Tibial nerve (tissue), 4 donors: ENCODE data around the gene PERCC1. TPM values are rescaled to one million over a fixed set of nuclear protein-coding genes. Genes with fewer than 3 reads are reported as not detected.

Source experiments
- DNase-seq, 2 donors: peaks; one replicate each; pipeline ENCODE4 v3.0.0-alpha.2; 2019; ENCODE audit warnings: low spot score in 2 of 2
- H3K27ac ChIP-seq, 4 donors: fragments of 200-600 bp; sonication (generic) in 3 of 4; one replicate each; pipeline ENCODE4 v1.5.1; 2017 to 2019; ENCODE audit warnings: mild to moderate bottlenecking in 1 of 4
- H3K27me3 ChIP-seq, 2 donors: fragments of 200-600 bp; sonication (generic) in 1 of 2; one replicate each; pipeline versions ENCODE4 v1.5.1 to v1.6.0; 2017 to 2019
- H3K36me3 ChIP-seq, 3 donors: fragments of 200-600 bp; sonication (generic); one replicate each; pipeline ENCODE4 v1.5.1; 2018 to 2019
- H3K4me1 ChIP-seq, 4 donors: fragments of 200-600 bp; sonication (generic) in 3 of 4; one replicate each; pipeline ENCODE4 v1.5.1; 2017 to 2019
- H3K4me3 ChIP-seq, 4 donors: fragments of 200-600 bp; sonication (generic) in 3 of 4; one replicate each; pipeline ENCODE4 v1.5.1; 2017 to 2019; ENCODE audit warnings: mild to moderate bottlenecking in 1 of 4, moderate library complexity in 1 of 4
- H3K9me3 ChIP-seq, 4 donors: fragments of 200-600 bp; sonication (generic) in 3 of 4; one replicate each; pipeline ENCODE4 v1.5.1; 2017 to 2019
- EP300 ChIP-seq, 2 donors: sonication (generic); formaldehyde crosslinking; IDR thresholded peaks; one replicate each; pipeline ENCODE4 v1.6.1; 2017; ENCODE audit warnings: antibody characterized with exemption in 2 of 2, mild to moderate bottlenecking in 1 of 2
- POLR2A ChIP-seq, 2 donors: fragments of 450-650 bp; IDR thresholded peaks; one replicate each; pipeline ENCODE4 v1.6.1; 2017; ENCODE audit warnings: antibody characterized with exemption in 2 of 2, mild to moderate bottlenecking in 2 of 2, moderate library complexity in 2 of 2
- WGBS, 2 donors: methylation state at CpG; one replicate each; pipeline ENCODE4 v1.1.5; 2018; 5-methylcytosine and 5-hydroxymethylcytosine counted together
- total RNA-seq, 4 donors: library from RNA; depleted of rRNA; stranded (reverse); fragments of >200 nt; gene quantifications; one replicate each; pipeline ENCODE4 v1.1.0, GENCODE V29; 2016
- TF ChIP-seq, protein P1 (sequence below), 5 experiments: fragments of 200-600 bp in 3 of 5; fragments of 450-650 bp in 2 of 5; sonication (generic) in 3 of 5; IDR thresholded peaks; one replicate each; pipeline ENCODE4 v1.5.1; 2016 to 2019; ENCODE audit warnings: antibody characterized with exemption in 5 of 5, mild to moderate bottlenecking in 3 of 5, moderate library complexity in 2 of 5

PERCC1 gene
- total RNA-seq, 4 donors from 2014 or later = 1.1 TPM; not detected in 3

DNA sequence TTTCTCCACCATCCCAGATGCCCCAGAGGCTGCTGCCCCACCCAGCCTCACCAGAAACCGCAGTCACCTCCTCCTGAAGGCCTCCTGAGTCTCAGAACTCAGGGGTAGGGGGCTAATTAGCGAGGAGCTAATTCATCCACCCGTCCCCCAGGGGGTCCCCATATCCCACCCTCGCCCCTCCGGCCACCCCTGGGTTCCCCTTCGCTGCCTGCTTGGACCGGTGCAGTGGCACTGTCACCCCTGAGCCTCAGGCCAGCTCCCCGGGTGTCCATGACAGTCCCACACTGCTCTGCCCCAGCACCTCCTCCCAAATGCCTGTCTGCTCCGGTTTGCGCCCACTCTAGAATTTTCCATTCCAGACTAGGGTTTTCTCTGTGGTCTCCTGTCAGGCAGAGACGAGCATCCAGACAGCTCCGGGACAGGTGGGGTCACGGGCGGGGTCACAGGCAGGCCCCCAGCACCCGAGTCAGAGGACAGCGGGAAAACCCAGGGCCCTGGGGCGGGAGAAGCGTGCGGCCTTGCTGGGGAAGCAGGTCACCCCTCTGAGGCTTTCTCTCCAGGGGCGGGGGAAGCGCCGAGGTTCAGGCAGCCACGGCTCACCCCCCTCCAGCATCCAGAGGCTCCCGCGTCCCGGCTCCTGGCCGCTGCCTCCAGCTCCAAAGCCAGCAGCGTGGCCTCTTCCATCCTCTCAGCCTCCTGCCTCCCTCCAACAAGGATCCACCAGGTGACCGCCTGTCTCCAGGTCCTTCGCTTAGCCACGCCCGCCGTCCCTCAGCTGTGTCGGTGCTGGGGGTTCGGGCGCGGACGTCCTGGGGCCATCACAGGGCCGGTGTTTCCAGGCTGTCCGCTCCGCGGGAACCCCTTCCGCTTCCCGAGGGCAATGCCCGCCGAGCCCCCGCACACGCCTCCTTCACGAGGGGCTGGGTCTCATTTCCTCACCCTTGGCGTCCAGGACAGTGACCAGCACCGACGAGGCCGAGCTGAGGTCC lies 3.1 kb upstream of the PERCC1 start:
- TF ChIP-seq EP300 (IDR thresholded peaks at IDR 0.05) (no peak), POLR2A (IDR thresholded peaks at IDR 0.05) (no peak)
- no peaks in the 10 kb centered on the region for H3K9me3 ChIP-seq
- DNase-seq = no peak
- peaks cover 0 to 2% (median 0%) of the 10 kb centered on the region in 3 donors for H3K36me3 ChIP-seq
- peaks cover 0 to 6% (median 5%) of the 10 kb centered on the region in 4 donors for H3K4me1 ChIP-seq
- no peak overlapping the region for H3K27ac ChIP-seq
- 84 to 86% methylated on average over 50 to 53 of the region's 53 CpGs for WGBS, 2 donors
- H3K27me3 ChIP-seq = peaks cover 0 to 23% of the 10 kb centered on the region in 2 donors
- peak overlapping the region in 1 of 4 donors; percentile 15 for H3K4me3 ChIP-seq

DNA sequence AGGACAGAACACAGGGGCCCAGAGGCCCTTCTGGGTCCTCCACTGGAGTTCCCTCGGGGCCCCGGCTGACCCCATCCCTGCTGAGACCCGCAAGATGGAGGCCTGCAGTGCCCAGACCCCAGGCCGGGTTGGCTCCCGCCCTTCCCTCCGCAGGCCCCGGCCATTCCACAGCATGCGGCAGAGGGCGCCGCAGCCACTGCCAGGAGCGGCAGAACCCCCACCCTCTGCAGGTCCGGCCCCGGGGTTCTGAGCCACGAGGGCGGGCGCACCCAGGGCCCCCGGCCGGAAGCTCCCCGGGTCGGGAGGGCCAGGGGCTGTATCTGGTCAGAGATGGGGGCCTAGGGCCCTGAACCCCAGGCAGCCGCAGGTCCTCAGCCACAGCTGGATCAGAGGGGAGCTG lies 2.4 kb upstream of the PERCC1 start:
- DNase-seq = no peak
- H3K27ac ChIP-seq = no peak overlapping the region
- H3K27me3 ChIP-seq = peaks cover 0 to 23% of the 10 kb centered on the region in 2 donors
- H3K9me3 ChIP-seq = no peaks in the 10 kb centered on the region
- peaks cover 0 to 6% (median 0%) of the 10 kb centered on the region in 3 donors for H3K36me3 ChIP-seq
- no peak for TF ChIP-seq POLR2A (IDR thresholded peaks at IDR 0.05)
- TF ChIP-seq, protein P1, sequence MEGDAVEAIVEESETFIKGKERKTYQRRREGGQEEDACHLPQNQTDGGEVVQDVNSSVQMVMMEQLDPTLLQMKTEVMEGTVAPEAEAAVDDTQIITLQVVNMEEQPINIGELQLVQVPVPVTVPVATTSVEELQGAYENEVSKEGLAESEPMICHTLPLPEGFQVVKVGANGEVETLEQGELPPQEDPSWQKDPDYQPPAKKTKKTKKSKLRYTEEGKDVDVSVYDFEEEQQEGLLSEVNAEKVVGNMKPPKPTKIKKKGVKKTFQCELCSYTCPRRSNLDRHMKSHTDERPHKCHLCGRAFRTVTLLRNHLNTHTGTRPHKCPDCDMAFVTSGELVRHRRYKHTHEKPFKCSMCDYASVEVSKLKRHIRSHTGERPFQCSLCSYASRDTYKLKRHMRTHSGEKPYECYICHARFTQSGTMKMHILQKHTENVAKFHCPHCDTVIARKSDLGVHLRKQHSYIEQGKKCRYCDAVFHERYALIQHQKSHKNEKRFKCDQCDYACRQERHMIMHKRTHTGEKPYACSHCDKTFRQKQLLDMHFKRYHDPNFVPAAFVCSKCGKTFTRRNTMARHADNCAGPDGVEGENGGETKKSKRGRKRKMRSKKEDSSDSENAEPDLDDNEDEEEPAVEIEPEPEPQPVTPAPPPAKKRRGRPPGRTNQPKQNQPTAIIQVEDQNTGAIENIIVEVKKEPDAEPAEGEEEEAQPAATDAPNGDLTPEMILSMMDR (IDR thresholded peaks at IDR 0.05) = peak in 4 of 5 experiments; percentile 7 to 32 (median 19)
- H3K4me3 ChIP-seq = peak overlapping the region in 1 of 4 donors; percentile 15
- 20 to 36% methylated on average over 1 to 9 of the region's 21 CpGs for WGBS, 2 donors
- H3K4me1 ChIP-seq = peaks cover 0 to 6% (median 5%) of the 10 kb centered on the region in 4 donors

DNA sequence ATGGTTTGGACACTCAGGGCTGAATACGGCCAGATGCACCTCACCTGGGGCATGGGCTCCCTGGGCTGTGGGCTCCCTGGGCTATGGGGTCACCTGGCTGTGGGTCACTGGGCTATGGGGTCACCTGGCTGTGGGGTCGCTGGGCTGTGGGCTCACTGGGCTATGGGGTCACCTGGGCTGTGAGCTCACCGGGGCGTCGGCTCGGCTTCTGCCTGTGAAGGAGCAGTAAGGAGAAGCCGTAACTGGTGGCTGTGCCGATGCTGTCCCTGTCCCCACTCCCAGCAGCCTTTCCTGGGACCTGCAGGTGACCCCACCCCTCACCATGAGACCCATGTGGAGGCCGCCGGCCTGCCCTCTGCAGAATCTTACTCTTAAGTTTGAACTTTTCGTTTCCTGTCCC lies 1.9 kb upstream of the PERCC1 start:
- H3K27me3 ChIP-seq = peaks cover 0 to 23% of the 10 kb centered on the region in 2 donors
- no peaks in the 10 kb centered on the region for H3K9me3 ChIP-seq
- no peak for TF ChIP-seq EP300 (IDR thresholded peaks at IDR 0.05)
- no peak for TF ChIP-seq POLR2A (IDR thresholded peaks at IDR 0.05)
- TF ChIP-seq, protein P1 (IDR thresholded peaks at IDR 0.05) = no peak
- peaks cover 0 to 6% (median 5%) of the 10 kb centered on the region in 4 donors for H3K4me1 ChIP-seq
- H3K36me3 ChIP-seq = peaks cover 0 to 9% (median 0%) of the 10 kb centered on the region in 3 donors
- WGBS, 2 donors = 57 to 85% methylated on average over 3 to 10 of the region's 11 CpGs
- H3K4me3 ChIP-seq = no peak overlapping the region
- DNase-seq = no peak
- H3K27ac ChIP-seq = no peak overlapping the region

DNA sequence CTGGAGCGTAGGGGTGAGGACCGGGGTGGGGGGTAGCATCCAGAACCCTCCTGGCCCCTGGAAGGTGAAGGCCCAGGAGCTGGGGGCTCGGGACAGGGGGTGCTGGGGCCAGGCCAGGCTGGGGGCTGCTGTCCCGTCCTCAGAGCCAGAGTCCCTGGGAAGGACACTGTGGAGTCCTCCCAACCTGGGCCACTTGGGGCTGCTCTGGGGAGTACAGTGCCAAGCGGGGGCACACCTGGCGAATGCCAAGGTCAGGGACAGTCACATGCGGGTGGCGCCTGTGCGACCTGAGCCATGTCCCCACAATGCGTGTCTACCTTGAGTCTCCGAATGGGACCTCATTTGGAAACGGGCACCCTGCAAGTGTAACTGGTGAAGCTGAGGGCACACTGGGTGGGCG lies 1.2 kb upstream of the PERCC1 start:
- H3K27ac ChIP-seq = no peak overlapping the region
- TF ChIP-seq, protein P1 (IDR thresholded peaks at IDR 0.05) = no peak
- TF ChIP-seq EP300 (IDR thresholded peaks at IDR 0.05) (no peak), POLR2A (IDR thresholded peaks at IDR 0.05) (no peak)
- H3K4me1 ChIP-seq = peaks cover 0 to 6% (median 5%) of the 10 kb centered on the region in 4 donors
- no peaks in the 10 kb centered on the region for H3K9me3 ChIP-seq
- DNase-seq = no peak
- H3K4me3 ChIP-seq = no peak overlapping the region
- H3K36me3 ChIP-seq = peaks cover 0 to 15% (median 0%) of the 10 kb centered on the region in 3 donors
- H3K27me3 ChIP-seq = peaks cover 0 to 23% of the 10 kb centered on the region in 2 donors
- 90 to 100% methylated on average over 6 to 12 of the region's 13 CpGs for WGBS, 2 donors

DNA sequence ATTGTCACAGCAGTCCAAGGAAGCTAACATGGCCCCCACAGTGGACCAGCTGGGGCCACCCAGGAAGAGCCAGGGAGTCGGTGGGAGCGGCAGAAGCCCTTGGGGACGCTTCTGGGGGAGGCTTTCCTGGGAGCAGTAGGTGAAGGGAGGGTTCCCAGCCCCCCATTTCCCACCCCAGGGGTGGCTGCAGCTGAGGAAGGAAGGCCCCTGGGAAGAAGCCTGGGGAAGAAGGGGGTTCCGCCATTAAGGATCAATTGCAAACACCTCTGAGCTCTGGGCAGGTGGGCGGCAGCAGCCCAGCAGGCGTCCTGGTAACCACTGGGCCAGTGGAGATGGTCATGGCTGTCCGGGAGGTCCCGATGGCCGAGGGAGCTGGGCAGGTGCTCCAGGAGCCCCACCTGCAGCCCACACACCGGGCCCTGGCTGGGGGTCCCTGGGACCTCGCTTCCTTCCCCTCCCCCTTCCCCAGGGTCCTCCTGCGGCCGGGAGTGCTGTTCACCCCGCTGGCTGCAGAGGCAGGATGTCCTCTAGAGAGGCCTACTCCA lies 592 bp upstream of the PERCC1 start:
- DNase-seq = no peak
- Histone ChIP-seq H3K36me3 (peaks cover 0 to 22% (median 0%) of the 10 kb centered on the region in 3 donors), H3K27me3 (peaks cover 0 to 23% of the 10 kb centered on the region in 2 donors), H3K4me3 (no peak overlapping the region), H3K9me3 (no peaks in the 10 kb centered on the region), H3K27ac (no peak overlapping the region), H3K4me1 (peaks cover 0 to 6% (median 5%) of the 10 kb centered on the region in 4 donors)
- WGBS, 2 donors = 59 to 67% methylated on average over 6 to 9 of the region's 14 CpGs
- no peak for TF ChIP-seq EP300 (IDR thresholded peaks at IDR 0.05)
- TF ChIP-seq, protein P1 (IDR thresholded peaks at IDR 0.05) = no peak
- TF ChIP-seq POLR2A (IDR thresholded peaks at IDR 0.05) = no peak
